Stimulated activated CD8-positive, alpha-beta memory T cell treated with anti-CD3 and anti-CD28 coated beads, Interleukin-4, amount 100 ng/mL, for 4 hours (primary cell): ENCODE measurements around the gene KDM5B.

Source experiments
- DNase-seq, 2 donors: peaks; one replicate each; pipeline ENCODE4 v3.0.0-alpha.2; 2020; ENCODE audit warnings: low read depth in 2 of 2, low spot score in 1 of 2

KDM5B gene

GRCh38 chr1:202689082-202689481, 119.1 kb downstream of the KDM5B start:
- no peak for DNase-seq

GRCh38 chr1:202688401-202688800, 119.8 kb downstream of the KDM5B start:
- DNase-seq = no peak

DNA sequence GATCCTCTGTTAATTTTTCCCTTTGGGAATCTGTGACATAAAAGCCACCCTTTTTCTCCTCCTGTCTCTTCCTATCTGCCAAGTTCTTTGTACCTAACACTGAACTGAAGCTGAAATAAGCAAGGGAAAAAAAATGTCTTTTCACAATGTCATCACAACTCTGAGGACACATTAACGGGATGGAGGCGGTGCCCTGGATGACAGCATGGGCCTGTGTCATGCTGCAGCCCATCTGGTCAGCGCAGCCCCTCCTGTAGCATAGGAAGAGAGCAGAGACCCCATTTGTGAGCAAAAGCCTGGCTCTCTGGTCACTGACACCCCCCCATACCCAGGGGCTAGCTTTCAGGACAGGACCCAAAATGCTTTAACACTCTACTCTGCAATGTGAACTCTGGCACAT, 120.4 kb downstream of the KDM5B start:
- no peak for DNase-seq

- DNase-seq = no peak
These were observed 120.9 kb downstream of the KDM5B start for GRCh38 chr1:202687370-202687769.

- no peak for DNase-seq
These were observed 122.6 kb downstream of the KDM5B start for GRCh38 chr1:202685641-202686040.

GRCh38 chr1:202684716-202685115, 123.5 kb downstream of the KDM5B start:
- DNase-seq = no peak

DNA sequence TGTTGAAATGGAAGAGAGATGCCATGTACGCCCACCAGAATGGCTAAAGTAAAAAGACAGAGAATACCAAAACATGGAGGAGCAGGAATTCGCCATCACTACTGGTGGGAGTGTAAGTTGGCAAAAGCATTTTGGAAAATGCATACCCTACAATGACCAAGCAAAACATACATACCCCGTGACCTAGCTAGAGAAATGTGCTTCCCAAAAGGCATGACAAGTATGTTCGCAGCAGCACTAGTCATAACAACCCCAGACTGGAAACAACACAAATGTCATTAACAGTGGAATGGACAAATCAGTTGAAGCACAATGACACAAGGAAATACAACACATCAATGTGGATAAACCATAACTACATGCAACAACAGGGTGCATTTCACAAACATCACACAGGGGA, 125.2 kb downstream of the KDM5B start:
- DNase-seq = no peak

- no peak for DNase-seq
These were observed 125.7 kb downstream of the KDM5B start for GRCh38 chr1:202682477-202682876.

DNA sequence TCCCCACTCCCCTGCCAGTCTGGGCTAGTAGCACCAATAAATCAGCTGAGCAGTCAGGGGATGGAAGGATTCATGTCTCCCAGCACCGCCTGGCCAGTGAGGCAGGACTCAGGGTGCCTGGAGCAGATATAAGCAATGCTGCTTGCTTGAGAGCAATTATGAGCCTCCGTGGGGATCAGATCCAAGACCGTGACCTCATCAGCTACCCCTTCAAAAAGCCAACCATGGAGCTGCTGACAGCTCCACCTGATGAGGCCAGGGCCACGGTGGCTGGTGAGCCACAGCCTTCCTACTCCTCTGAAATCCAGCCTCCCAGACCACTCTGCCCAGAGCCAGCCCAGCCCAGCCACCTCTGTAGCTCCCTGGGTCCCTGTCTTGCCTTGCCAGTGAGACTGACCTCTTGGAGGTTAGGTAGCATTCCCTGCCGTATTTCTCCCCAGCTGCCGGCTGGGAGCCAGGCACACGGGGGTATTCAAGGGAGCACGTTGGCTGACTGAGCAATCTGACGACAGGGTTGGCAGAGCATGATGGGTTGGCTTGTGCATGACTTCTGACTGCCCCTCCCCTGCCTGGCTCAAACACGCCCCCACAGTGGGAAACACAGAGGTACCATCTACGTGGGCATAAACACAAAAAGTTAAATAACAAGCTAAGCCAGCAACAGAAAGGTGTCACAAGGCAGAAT, 126.3 kb downstream of the KDM5B start:
- no peak for DNase-seq

- DNase-seq = no peak
These were observed 127.5 kb downstream of the KDM5B start for GRCh38 chr1:202680586-202681352.

DNA sequence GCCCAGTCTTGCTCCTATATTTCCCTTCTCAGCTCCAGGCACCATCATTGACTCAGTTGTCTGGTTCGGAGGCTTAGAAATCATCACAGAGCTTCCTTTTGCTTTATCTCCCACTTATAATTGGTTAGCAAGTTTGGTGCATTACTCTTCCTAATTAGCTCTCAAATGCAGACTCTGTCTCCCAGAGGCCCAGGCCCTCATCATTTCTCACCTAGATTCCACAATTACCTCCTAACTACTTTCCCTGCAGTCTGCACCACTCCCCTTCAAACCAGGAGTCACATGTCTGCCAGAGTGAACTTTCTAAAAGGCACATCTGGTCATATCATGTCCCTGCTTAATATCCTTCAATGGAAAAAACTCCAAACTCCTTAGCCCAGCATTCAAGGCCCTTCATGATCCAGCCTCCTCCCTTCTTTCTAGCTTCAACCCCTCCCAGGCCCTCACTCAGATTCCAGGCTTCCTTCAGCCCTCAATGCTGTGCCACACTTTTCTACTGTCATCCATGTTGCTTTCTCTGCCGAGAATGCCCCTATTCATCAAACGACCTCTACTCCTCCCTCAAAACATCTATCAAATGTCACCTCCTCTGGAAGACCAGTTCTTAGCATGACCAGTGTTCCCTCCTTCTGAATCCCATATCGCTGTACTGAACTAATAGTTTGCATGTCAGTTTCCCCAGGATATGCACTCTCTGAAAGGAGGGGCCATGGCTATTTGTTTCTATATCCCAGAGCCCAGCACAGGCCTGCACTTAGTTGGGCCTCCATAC, 128.6 kb downstream of the KDM5B start:
- no peak for DNase-seq

GRCh38 chr1:202677433-202677832, 130.8 kb downstream of the KDM5B start:
- DNase-seq = no peak
